HEK293 (cell line): ENCODE results near the gene DDX41.

ENCODE experiments used
- CTCF ChIA-PET: fragments of 350-600 bp; formaldehyde crosslinking; extraction: SDS; loops from one replicate; lab custom pipeline; 2021; ENCODE audit warnings: antibody characterized with exemption; lab: Yijun Ruan, JAX
- POLR2A ChIA-PET: fragments of 300-600 bp; formaldehyde crosslinking; extraction: SDS; loops from one replicate; lab custom pipeline; 2020; ENCODE audit warnings: antibody characterized with exemption, inconsistent platforms; lab: Yijun Ruan, JAX
- H3K27ac ChIP-seq: fragments of 200-500 bp; sonication (Bioruptor generic); 2 replicates; pipeline ENCODE4 v1.5.1; 2014; ENCODE audit warnings: low read depth, low read length, control low read depth, inconsistent platforms; ENCODE audit errors: extremely low read depth
- H3K36me3 ChIP-seq, 2 experiments: fragments of 200-500 bp in 1 of 2; sonication (Bioruptor generic) in 1 of 2; 1 replicate in 1 of 2; 2 replicates in 1 of 2; pipeline ENCODE4 v1.5.1; 2014 to 2017; ENCODE audit warnings: inconsistent platforms in 2 of 2, low read length in 2 of 2; ENCODE audit not compliant: control insufficient read depth in 2 of 2, insufficient read depth in 1 of 2
- H3K4me1 ChIP-seq: fragments of 200-500 bp; sonication (Bioruptor generic); 2 replicates; pipeline ENCODE4 v1.5.1; 2014; ENCODE audit warnings: mild to moderate bottlenecking, low read length, inconsistent platforms; ENCODE audit not compliant: control insufficient read depth, insufficient read depth
- H3K4me3 ChIP-seq: 2 replicates; pipeline ENCODE4 v1.5.1; 2011; ENCODE audit warnings: low read depth, mild to moderate bottlenecking, control low read depth, low read length, moderate library complexity
- H3K9me3 ChIP-seq: fragments of 200-500 bp; sonication (Bioruptor generic); 2 replicates; pipeline ENCODE4 v1.5.1; 2014; ENCODE audit warnings: low read depth, low read length, inconsistent platforms; ENCODE audit not compliant: control insufficient read depth, insufficient read depth
- EGR2 ChIP-seq: fragments of 450-650 bp; formaldehyde crosslinking; IDR thresholded peaks from 2 replicates; pipeline ENCODE4 v1.5.1; 2016; ENCODE audit warnings: low read depth, missing biosample characterization, missing genetic modification characterization
- SP3 ChIP-seq: fragments of 450-650 bp; formaldehyde crosslinking; IDR thresholded peaks from 2 replicates; pipeline ENCODE4 v1.5.1; 2016; ENCODE audit warnings: missing biosample characterization, missing genetic modification characterization
- ZBTB17 ChIP-seq: fragments of 450-650 bp; formaldehyde crosslinking; IDR thresholded peaks from 2 replicates; pipeline ENCODE4 v1.5.1; 2016; ENCODE audit warnings: missing biosample characterization, missing genetic modification characterization
- ZBTB48 ChIP-seq: fragments of 450-650 bp; formaldehyde crosslinking; IDR thresholded peaks from 2 replicates; pipeline ENCODE4 v1.5.1; 2016; ENCODE audit warnings: missing biosample characterization, missing genetic modification characterization
- ZEB2 ChIP-seq: fragments of 450-650 bp; formaldehyde crosslinking; IDR thresholded peaks from 2 replicates; pipeline ENCODE4 v1.5.1; 2016; ENCODE audit warnings: missing biosample characterization, missing genetic modification characterization
- ZFHX2 ChIP-seq: fragments of 450-650 bp; formaldehyde crosslinking; conservative IDR thresholded peaks from 2 replicates; pipeline ENCODE4 v1.5.1; 2016; ENCODE audit warnings: missing biosample characterization, missing genetic modification characterization
- ZFP41 ChIP-seq: fragments of 450-650 bp; formaldehyde crosslinking; IDR thresholded peaks from 2 replicates; pipeline ENCODE4 v1.5.1; 2016; ENCODE audit warnings: missing biosample characterization, missing genetic modification characterization, borderline replicate concordance
- ZNF248 ChIP-seq: fragments of 450-650 bp; formaldehyde crosslinking; IDR thresholded peaks from 2 replicates; pipeline ENCODE4 v1.5.1; 2017; ENCODE audit warnings: missing biosample characterization, missing genetic modification characterization
- ZNF335 ChIP-seq: fragments of 450-650 bp; formaldehyde crosslinking; conservative IDR thresholded peaks from 2 replicates; pipeline ENCODE4 v1.5.1; 2016; ENCODE audit warnings: missing biosample characterization, missing genetic modification characterization
- ZNF37A ChIP-seq: fragments of 450-650 bp; IDR thresholded peaks from 2 replicates; pipeline ENCODE4 v1.5.1; 2018; ENCODE audit warnings: missing biosample characterization, missing genetic modification characterization
- ZNF670 ChIP-seq: fragments of 450-650 bp; formaldehyde crosslinking; IDR thresholded peaks from 2 replicates; pipeline ENCODE4 v1.5.1; 2016; ENCODE audit warnings: missing biosample characterization, missing genetic modification characterization, low read depth
- ZNF707 ChIP-seq: fragments of 450-650 bp; formaldehyde crosslinking; IDR thresholded peaks from 2 replicates; pipeline ENCODE4 v1.5.1; 2016; ENCODE audit warnings: missing biosample characterization, missing genetic modification characterization
- ZSCAN30 ChIP-seq: fragments of 450-650 bp; IDR thresholded peaks from 2 replicates; pipeline ENCODE4 v1.5.1; 2018; ENCODE audit warnings: missing biosample characterization, mild to moderate bottlenecking, missing genetic modification characterization, moderate library complexity
- TF ChIP-seq, protein P1 (sequence below): fragments of 450-650 bp; IDR thresholded peaks from 2 replicates; pipeline ENCODE4 v1.5.1; 2018; ENCODE audit warnings: missing biosample characterization, missing genetic modification characterization
- TF ChIP-seq, protein P2 (sequence below): fragments of 450-650 bp; formaldehyde crosslinking; IDR thresholded peaks from 2 replicates; pipeline ENCODE4 v1.5.1; 2016; ENCODE audit warnings: missing biosample characterization, missing genetic modification characterization
- TF ChIP-seq, protein P3 (sequence below): fragments of 450-650 bp; formaldehyde crosslinking; IDR thresholded peaks from 2 replicates; pipeline ENCODE4 v1.5.1; 2017; ENCODE audit warnings: missing biosample characterization, missing genetic modification characterization
- TF ChIP-seq, protein P4 (sequence below): fragments of 450-650 bp; formaldehyde crosslinking; IDR thresholded peaks from 2 replicates; pipeline ENCODE4 v1.5.1; 2017; ENCODE audit warnings: missing biosample characterization, mild to moderate bottlenecking, missing genetic modification characterization, moderate library complexity
- TF ChIP-seq, protein P5 (sequence below): fragments of 450-650 bp; formaldehyde crosslinking; IDR thresholded peaks from 2 replicates; pipeline ENCODE4 v1.5.1; 2016; ENCODE audit warnings: missing biosample characterization, missing genetic modification characterization, borderline replicate concordance
- TF ChIP-seq, protein P6 (sequence below): fragments of 450-650 bp; formaldehyde crosslinking; IDR thresholded peaks from 2 replicates; pipeline ENCODE4 v1.5.1; 2016; ENCODE audit warnings: missing biosample characterization, missing genetic modification characterization
- TF ChIP-seq, protein P7 (sequence below): fragments of 450-650 bp; formaldehyde crosslinking; IDR thresholded peaks from 2 replicates; pipeline ENCODE4 v1.5.1; 2016; ENCODE audit warnings: missing biosample characterization, missing genetic modification characterization

DDX41 gene

DNA sequence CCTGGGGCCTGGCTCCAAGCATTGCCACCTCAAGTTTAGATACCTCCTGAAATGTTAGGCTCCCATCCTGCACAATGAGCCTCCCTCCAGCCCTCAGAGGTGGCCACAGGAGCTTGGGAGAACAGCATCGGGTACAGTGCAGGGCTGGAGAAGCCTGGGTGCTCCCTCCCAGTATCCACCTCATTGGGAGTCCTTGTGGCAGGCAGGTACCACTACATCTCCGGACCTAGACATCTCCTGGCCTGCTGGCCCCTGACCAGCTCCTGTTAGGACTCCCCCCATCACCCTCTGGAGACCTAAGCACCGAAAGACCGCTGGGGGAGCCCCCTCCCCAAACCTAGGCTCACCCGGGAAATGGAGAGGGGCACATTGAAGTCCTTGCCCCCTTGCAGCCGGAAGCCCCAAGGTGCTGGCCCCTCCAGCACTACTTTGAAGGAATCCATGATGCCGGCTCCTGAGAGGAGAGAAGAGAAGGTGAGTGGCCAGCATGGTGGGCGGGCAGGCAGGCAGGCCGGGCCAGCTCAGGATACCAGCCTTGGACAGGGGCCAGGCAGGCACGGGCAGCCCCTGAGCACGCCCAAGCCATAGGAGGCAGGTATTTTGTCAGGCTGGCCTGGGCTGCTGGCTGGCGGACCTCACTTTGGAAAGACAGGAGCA is 20.6 kb downstream of the DDX41 start (continued):
- TF ChIP-seq ZBTB17 (tag by site-specific recombination): peak; percentile 94
- TF ChIP-seq, protein P1, sequence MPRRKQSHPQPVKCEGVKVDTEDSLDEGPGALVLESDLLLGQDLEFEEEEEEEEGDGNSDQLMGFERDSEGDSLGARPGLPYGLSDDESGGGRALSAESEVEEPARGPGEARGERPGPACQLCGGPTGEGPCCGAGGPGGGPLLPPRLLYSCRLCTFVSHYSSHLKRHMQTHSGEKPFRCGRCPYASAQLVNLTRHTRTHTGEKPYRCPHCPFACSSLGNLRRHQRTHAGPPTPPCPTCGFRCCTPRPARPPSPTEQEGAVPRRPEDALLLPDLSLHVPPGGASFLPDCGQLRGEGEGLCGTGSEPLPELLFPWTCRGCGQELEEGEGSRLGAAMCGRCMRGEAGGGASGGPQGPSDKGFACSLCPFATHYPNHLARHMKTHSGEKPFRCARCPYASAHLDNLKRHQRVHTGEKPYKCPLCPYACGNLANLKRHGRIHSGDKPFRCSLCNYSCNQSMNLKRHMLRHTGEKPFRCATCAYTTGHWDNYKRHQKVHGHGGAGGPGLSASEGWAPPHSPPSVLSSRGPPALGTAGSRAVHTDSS (tag by site-specific recombination): no peak
- 0 out of 2 replicates have a peak, but pooled peaks have one; percentile 60 for TF ChIP-seq ZBTB48 (tag by site-specific recombination)
- no peak for TF ChIP-seq ZSCAN30 (tag by site-specific recombination)
- TF ChIP-seq ZFP41 (tag by site-specific recombination): no peak
- TF ChIP-seq, protein P2, sequence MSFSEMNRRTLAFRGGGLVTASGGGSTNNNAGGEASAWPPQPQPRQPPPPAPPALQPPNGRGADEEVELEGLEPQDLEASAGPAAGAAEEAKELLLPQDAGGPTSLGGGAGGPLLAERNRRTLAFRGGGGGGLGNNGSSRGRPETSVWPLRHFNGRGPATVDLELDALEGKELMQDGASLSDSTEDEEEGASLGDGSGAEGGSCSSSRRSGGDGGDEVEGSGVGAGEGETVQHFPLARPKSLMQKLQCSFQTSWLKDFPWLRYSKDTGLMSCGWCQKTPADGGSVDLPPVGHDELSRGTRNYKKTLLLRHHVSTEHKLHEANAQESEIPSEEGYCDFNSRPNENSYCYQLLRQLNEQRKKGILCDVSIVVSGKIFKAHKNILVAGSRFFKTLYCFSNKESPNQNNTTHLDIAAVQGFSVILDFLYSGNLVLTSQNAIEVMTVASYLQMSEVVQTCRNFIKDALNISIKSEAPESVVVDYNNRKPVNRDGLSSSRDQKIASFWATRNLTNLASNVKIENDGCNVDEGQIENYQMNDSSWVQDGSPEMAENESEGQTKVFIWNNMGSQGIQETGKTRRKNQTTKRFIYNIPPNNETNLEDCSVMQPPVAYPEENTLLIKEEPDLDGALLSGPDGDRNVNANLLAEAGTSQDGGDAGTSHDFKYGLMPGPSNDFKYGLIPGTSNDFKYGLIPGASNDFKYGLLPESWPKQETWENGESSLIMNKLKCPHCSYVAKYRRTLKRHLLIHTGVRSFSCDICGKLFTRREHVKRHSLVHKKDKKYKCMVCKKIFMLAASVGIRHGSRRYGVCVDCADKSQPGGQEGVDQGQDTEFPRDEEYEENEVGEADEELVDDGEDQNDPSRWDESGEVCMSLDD: peak; percentile 15; the same call in 1 of the 2 replicates
- no peak for TF ChIP-seq ZNF707 (tag by site-specific recombination)
- TF ChIP-seq, protein P3, sequence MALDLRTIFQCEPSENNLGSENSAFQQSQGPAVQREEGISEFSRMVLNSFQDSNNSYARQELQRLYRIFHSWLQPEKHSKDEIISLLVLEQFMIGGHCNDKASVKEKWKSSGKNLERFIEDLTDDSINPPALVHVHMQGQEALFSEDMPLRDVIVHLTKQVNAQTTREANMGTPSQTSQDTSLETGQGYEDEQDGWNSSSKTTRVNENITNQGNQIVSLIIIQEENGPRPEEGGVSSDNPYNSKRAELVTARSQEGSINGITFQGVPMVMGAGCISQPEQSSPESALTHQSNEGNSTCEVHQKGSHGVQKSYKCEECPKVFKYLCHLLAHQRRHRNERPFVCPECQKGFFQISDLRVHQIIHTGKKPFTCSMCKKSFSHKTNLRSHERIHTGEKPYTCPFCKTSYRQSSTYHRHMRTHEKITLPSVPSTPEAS (tag by site-specific recombination): no peak

DNA sequence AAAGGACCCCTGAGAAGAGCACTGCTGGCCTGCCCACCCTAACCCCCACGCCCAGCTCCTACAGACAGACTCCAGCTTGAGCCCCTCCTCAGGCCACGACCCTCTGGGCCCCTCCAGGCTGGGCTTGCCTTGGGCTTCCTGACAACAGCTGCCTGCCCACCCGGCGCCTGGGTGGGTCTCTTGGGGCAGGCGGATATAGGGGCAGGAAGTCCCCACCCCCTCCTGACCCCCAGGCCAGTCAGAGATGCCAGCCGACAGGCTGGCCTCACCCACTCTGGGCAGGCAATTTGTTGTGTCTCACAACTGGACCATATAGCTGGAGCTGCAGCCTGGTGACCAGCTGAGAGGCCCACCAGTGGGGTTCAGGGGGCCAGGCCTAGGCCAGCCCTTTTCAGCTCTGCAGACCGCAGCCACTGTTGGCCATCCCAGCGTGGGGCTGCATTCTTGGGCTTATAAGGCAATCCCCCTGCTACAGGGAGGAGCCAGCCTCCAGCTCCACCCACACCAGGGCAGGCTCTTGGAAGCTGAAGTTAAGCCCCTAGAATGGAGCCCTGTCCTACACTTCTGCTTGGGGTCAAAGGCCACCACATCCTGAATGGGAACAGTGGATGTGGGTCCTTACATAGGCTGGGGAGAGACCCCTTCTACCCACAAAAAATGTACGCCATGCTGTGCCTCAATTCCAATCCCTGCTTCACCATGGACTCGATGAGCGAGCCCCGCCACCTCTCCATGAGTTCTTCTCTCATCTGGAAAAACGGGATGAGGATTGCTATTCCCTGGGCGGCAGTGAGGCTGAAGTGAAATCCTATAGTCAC is 21.3 kb downstream of the DDX41 start:
- peaks cover 20% of the 10 kb centered on the region for H3K4me1 ChIP-seq
- POLR2A ChIA-PET: interaction anchor here (0.6 to 7.0 kb wide), 16 partner anchors 10 to 709 kb away, joined by 3 to 106 read pairs (median 6); partner anchors contain the start of genes DBN1, DDX41, DOK3 and GRK6
- H3K36me3 ChIP-seq: peaks cover 2 to 40% of the 10 kb centered on the region in 2 experiments; a peak in 2 of 3 replicates
- H3K9me3 ChIP-seq: no peaks in the 10 kb centered on the region
- peak overlapping the region; percentile 98 for H3K27ac ChIP-seq
- H3K4me3 ChIP-seq: peak overlapping the region; percentile 67
- CTCF ChIA-PET: interaction anchor here (0.5 to 4.0 kb wide), 13 partner anchors 9 to 196 kb away, joined by 3 to 23 read pairs (median 3); partner anchors contain the start of genes F12, PRELID1 and RAB24
- TF ChIP-seq ZEB2 (tag by site-specific recombination) (no peak), ZNF37A (no peak), SP3 (tag by site-specific recombination) (peak; percentile 43; the same call in 1 of the 2 replicates), ZNF335 (tag by site-specific recombination) (no peak), EGR2 (no peak), ZNF670 (tag by site-specific recombination) (no peak), ZNF248 (tag by site-specific recombination) (no peak), ZFHX2 (0 out of 2 replicates have a peak, but pooled peaks have one; percentile 23)
- TF ChIP-seq, protein P4, sequence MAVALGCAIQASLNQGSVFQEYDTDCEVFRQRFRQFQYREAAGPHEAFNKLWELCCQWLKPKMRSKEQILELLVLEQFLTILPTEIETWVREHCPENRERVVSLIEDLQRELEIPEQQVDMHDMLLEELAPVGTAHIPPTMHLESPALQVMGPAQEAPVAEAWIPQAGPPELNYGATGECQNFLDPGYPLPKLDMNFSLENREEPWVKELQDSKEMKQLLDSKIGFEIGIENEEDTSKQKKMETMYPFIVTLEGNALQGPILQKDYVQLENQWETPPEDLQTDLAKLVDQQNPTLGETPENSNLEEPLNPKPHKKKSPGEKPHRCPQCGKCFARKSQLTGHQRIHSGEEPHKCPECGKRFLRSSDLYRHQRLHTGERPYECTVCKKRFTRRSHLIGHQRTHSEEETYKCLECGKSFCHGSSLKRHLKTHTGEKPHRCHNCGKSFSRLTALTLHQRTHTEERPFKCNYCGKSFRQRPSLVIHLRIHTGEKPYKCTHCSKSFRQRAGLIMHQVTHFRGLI (tag by site-specific recombination): peak; percentile 75
- TF ChIP-seq, protein P5, sequence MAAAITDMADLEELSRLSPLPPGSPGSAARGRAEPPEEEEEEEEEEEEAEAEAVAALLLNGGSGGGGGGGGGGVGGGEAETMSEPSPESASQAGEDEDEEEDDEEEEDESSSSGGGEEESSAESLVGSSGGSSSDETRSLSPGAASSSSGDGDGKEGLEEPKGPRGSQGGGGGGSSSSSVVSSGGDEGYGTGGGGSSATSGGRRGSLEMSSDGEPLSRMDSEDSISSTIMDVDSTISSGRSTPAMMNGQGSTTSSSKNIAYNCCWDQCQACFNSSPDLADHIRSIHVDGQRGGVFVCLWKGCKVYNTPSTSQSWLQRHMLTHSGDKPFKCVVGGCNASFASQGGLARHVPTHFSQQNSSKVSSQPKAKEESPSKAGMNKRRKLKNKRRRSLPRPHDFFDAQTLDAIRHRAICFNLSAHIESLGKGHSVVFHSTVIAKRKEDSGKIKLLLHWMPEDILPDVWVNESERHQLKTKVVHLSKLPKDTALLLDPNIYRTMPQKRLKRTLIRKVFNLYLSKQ (tag by site-specific recombination): no peak
- TF ChIP-seq, protein P6, sequence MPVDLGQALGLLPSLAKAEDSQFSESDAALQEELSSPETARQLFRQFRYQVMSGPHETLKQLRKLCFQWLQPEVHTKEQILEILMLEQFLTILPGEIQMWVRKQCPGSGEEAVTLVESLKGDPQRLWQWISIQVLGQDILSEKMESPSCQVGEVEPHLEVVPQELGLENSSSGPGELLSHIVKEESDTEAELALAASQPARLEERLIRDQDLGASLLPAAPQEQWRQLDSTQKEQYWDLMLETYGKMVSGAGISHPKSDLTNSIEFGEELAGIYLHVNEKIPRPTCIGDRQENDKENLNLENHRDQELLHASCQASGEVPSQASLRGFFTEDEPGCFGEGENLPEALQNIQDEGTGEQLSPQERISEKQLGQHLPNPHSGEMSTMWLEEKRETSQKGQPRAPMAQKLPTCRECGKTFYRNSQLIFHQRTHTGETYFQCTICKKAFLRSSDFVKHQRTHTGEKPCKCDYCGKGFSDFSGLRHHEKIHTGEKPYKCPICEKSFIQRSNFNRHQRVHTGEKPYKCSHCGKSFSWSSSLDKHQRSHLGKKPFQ: no peak
- TF ChIP-seq, protein P7, sequence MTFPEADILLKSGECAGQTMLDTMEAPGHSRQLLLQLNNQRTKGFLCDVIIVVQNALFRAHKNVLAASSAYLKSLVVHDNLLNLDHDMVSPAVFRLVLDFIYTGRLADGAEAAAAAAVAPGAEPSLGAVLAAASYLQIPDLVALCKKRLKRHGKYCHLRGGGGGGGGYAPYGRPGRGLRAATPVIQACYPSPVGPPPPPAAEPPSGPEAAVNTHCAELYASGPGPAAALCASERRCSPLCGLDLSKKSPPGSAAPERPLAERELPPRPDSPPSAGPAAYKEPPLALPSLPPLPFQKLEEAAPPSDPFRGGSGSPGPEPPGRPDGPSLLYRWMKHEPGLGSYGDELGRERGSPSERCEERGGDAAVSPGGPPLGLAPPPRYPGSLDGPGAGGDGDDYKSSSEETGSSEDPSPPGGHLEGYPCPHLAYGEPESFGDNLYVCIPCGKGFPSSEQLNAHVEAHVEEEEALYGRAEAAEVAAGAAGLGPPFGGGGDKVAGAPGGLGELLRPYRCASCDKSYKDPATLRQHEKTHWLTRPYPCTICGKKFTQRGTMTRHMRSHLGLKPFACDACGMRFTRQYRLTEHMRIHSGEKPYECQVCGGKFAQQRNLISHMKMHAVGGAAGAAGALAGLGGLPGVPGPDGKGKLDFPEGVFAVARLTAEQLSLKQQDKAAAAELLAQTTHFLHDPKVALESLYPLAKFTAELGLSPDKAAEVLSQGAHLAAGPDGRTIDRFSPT (tag by site-specific recombination): peak; percentile 69
